ENCODE measurements around the gene SEC62. TPM values are rescaled to one million over a fixed set of nuclear protein-coding genes. Genes with fewer than 3 reads are reported as not detected.

SEC62 gene
- total and polyA plus RNA-seq, 7 donors: 38.1 to 78.2 (median 68.8) TPM

- Histone ChIP-seq H3K9me3 (no peaks in the 10 kb centered on the region), H3K4me3 (no peak overlapping the region), H3K4me1 (peaks cover 50% of the 10 kb centered on the region), H3K36me3 (ENCODE audit: insufficient read depth in 1 of 2, low read depth in 1 of 2) (peaks cover 0 to 8% of the 10 kb centered on the region in 2 donors), H3K27me3 (ENCODE audit: insufficient read depth in 3 of 3, low read length in 2 of 3) (no peaks in the 10 kb centered on the region), H3K27ac (no peak overlapping the region)
- TF ChIP-seq CTCF (IDR thresholded peaks at IDR 0.05): no peak
- ATAC-seq (no peak), DNase-seq (no peak)
- WGBS, 3 donors: 46 to 60% (median 50%) methylated on average over 5 of the region's 5 CpGs
- intact Hi-C loops (cut with DNase I): loop anchor here (5.0 to 10.0 kb wide), 3 partner anchors 107 to 192 kb away; no protein-coding TSS in a partner anchor
Observed at GRCh38 chr3:169969174-169970095, 2.8 kb downstream of the SEC62 start.

GRCh38 chr3:169970847-169971246 is 4.2 kb downstream of the SEC62 start:
- DNase-seq (no peak), ATAC-seq (no peak)
- H3K27me3 ChIP-seq (ENCODE audit: insufficient read depth in 3 of 3, low read length in 2 of 3): no peaks in the 10 kb centered on the region
- peaks cover 0 to 18% of the 10 kb centered on the region in 2 donors for H3K36me3 ChIP-seq (ENCODE audit: insufficient read depth in 1 of 2, low read depth in 1 of 2)
- no peaks in the 10 kb centered on the region for H3K9me3 ChIP-seq
- intact Hi-C loops (cut with DNase I): loop anchor here in 1 of 2 donors (10.0 kb wide), 1 partner anchor 176 kb away; no protein-coding TSS in a partner anchor
- 8 to 19% (median 15%) methylated on average over 1 of the region's 1 CpG for WGBS, 3 donors
- no peak for TF ChIP-seq CTCF (IDR thresholded peaks at IDR 0.05)
- H3K27ac ChIP-seq: no peak overlapping the region
- H3K4me3 ChIP-seq: no peak overlapping the region
- H3K4me1 ChIP-seq: peaks cover 50% of the 10 kb centered on the region

- H3K36me3 ChIP-seq (ENCODE audit: insufficient read depth in 1 of 2, low read depth in 1 of 2): peaks cover 0 to 25% of the 10 kb centered on the region in 2 donors
- ATAC-seq (no peak), DNase-seq (no peak)
- no peak for TF ChIP-seq CTCF (IDR thresholded peaks at IDR 0.05)
- no peak overlapping the region for H3K27ac ChIP-seq
- H3K4me3 ChIP-seq: no peak overlapping the region
- H3K4me1 ChIP-seq: peaks cover 50% of the 10 kb centered on the region
- 65 to 91% (median 70%) methylated on average over 2 of the region's 2 CpGs for WGBS, 3 donors
- H3K27me3 ChIP-seq (ENCODE audit: insufficient read depth in 3 of 3, low read length in 2 of 3): no peaks in the 10 kb centered on the region
- H3K9me3 ChIP-seq: no peaks in the 10 kb centered on the region
- intact Hi-C loops (cut with DNase I): loop anchor here in 1 of 2 donors (10.0 kb wide), 1 partner anchor 177 kb away; no protein-coding TSS in a partner anchor
Observed at GRCh38 chr3:169971522-169971921, 4.9 kb downstream of the SEC62 start.

- DNase-seq: no peak
- H3K36me3 ChIP-seq (ENCODE audit: insufficient read depth in 1 of 2, low read depth in 1 of 2): peaks cover 18 to 99% of the 10 kb centered on the region in 2 donors
Observed at GRCh38 chr3:169980055-169980454, 13.4 kb downstream of the SEC62 start.

More at GRCh38 chr3:169980055-169980454, 13.4 kb downstream of the SEC62 start:
- no peaks in the 10 kb centered on the region for H3K9me3 ChIP-seq
- H3K4me1 ChIP-seq: no peaks in the 10 kb centered on the region
- ATAC-seq: no peak
- intact Hi-C loops (cut with DNase I): loop anchor here (10.0 kb wide), 2 partner anchors 135 to 195 kb away; no protein-coding TSS in a partner anchor
- H3K4me3 ChIP-seq: no peak overlapping the region
- 69 to 78% (median 70%) methylated on average over 2 of the region's 2 CpGs for WGBS, 3 donors
- no peak for TF ChIP-seq CTCF (IDR thresholded peaks at IDR 0.05)
- no peaks in the 10 kb centered on the region for H3K27me3 ChIP-seq (ENCODE audit: insufficient read depth in 3 of 3, low read length in 2 of 3)
- H3K27ac ChIP-seq: no peak overlapping the region
